Right kidney (tissue), 9 donors: ENCODE measurements around the gene OLFML1.

ENCODE experiments used
- DNase-seq: peaks from one replicate; pipeline ENCODE4 v3.0.0-alpha.2; 2016
- long read RNA-seq, 8 donors: transcript quantifications; one replicate each; lab custom pipeline, GENCODE V29; 2026

Gene OLFML1
- long read RNA-seq, donor 1, transcript OLFML1-201 (3 exons, 2,792 nt), result major isoform, 11 of 29 reads
- long read RNA-seq, donor 1, partial matches to known transcripts, result 12 of 29 reads
- long read RNA-seq, donor 1, other reads (novel, unspliced or antisense), result 0 of 29 reads
- long read RNA-seq, donor 2, transcript OLFML1-201 (3 exons, 2,792 nt), result major isoform, 6 of 9 reads
- long read RNA-seq, donor 2, partial matches to known transcripts, result 0 of 9 reads
- long read RNA-seq, donor 2, other reads (novel, unspliced or antisense), result 0 of 9 reads
- long read RNA-seq, donor 3, partial matches to known transcripts, result 0 of 5 reads
- long read RNA-seq, donor 3, other reads (novel, unspliced or antisense), result 0 of 5 reads
- long read RNA-seq, donor 4, transcript OLFML1-201 (3 exons, 2,792 nt), result major isoform, 6 of 12 reads
- long read RNA-seq, donor 4, partial matches to known transcripts, result 0 of 12 reads
- long read RNA-seq, donor 4, other reads (novel, unspliced or antisense), result 0 of 12 reads
- long read RNA-seq, donor 5, partial matches to known transcripts, result 0 of 10 reads
- long read RNA-seq, donor 5, other reads (novel, unspliced or antisense), result 0 of 10 reads
- long read RNA-seq, donor 6, partial matches to known transcripts, result 6 of 11 reads
- long read RNA-seq, donor 6, other reads (novel, unspliced or antisense), result 0 of 11 reads
- long read RNA-seq, donor 7, transcript OLFML1-201 (3 exons, 2,792 nt), result major isoform, 14 of 30 reads
- long read RNA-seq, donor 7, partial matches to known transcripts, result 10 of 30 reads
- long read RNA-seq, donor 7, other reads (novel, unspliced or antisense), result 0 of 30 reads
- long read RNA-seq, donor 8, transcript OLFML1-201 (3 exons, 2,792 nt), result major isoform, 11 of 15 reads
- long read RNA-seq, donor 8, partial matches to known transcripts, result 0 of 15 reads
- long read RNA-seq, donor 8, other reads (novel, unspliced or antisense), result 0 of 15 reads

GRCh38 chr11:7485186-7486097 is at the start of gene OLFML1:
Gene OLFML1, plus strand, starts transcription at chr11:7485506. Its CDS starts 370 bp downstream, at chr11:7485876.
- DNase-seq, result peak; percentile 47

- DNase-seq, result no peak
Observed at GRCh38 chr11:7436146-7436545, 49.2 kb upstream of the OLFML1 start.

GRCh38 chr11:7436657-7437056 is 48.6 kb upstream of the OLFML1 start:
- no peak for DNase-seq

GRCh38 chr11:7437696-7438095 is 47.6 kb upstream of the OLFML1 start:
- no peak for DNase-seq

- no peak for DNase-seq
Observed at GRCh38 chr11:7439746-7440320, 45.5 kb upstream of the OLFML1 start.

GRCh38 chr11:7442588-7443215 is 42.6 kb upstream of the OLFML1 start:
- peak; percentile 21 for DNase-seq

GRCh38 chr11:7444091-7444981 is 41.0 kb upstream of the OLFML1 start:
- no peak for DNase-seq

- no peak for DNase-seq
Observed at GRCh38 chr11:7445564-7445963, 39.7 kb upstream of the OLFML1 start.

GRCh38 chr11:7448201-7448600 is 37.1 kb upstream of the OLFML1 start:
- no peak for DNase-seq

- no peak for DNase-seq
Observed at GRCh38 chr11:7449211-7449840, 36.0 kb upstream of the OLFML1 start.

GRCh38 chr11:7449841-7450214 is 35.5 kb upstream of the OLFML1 start:
- DNase-seq, result peak; percentile 18

- DNase-seq, result no peak
Observed at GRCh38 chr11:7450836-7451235, 34.5 kb upstream of the OLFML1 start.

GRCh38 chr11:7451520-7451919 is 33.8 kb upstream of the OLFML1 start:
- DNase-seq, result no peak

- DNase-seq, result no peak
Observed at GRCh38 chr11:7451952-7452494, 33.3 kb upstream of the OLFML1 start.

- no peak for DNase-seq
Observed at GRCh38 chr11:7454854-7455253, 30.5 kb upstream of the OLFML1 start.

GRCh38 chr11:7457211-7457610 is 28.1 kb upstream of the OLFML1 start:
- no peak for DNase-seq

GRCh38 chr11:7462706-7463105 is 22.6 kb upstream of the OLFML1 start:
- no peak for DNase-seq

GRCh38 chr11:7467652-7468051 is 17.7 kb upstream of the OLFML1 start:
- DNase-seq, result no peak

- no peak for DNase-seq
Observed at GRCh38 chr11:7469351-7469865, 15.9 kb upstream of the OLFML1 start.
